Esophagus (tissue), 2 donors: ENCODE results near the gene RSRC2. TPM values are rescaled to one million over a fixed set of nuclear protein-coding genes. Genes with fewer than 3 reads are reported as not detected.
A peak's percentile ranks its signal among the peaks of the same experiment; 100 is the strongest.

Source experiments
- H3K27ac ChIP-seq, 2 donors: one replicate each; pipeline ENCODE4 v1.5.1; 2013; ENCODE audit warnings: low read depth in 2 of 2, mild to moderate bottlenecking in 2 of 2, inconsistent platforms in 1 of 2, low read length in 1 of 2, moderate library complexity in 1 of 2
- H3K27me3 ChIP-seq, 2 donors: one replicate each; pipeline ENCODE4 v1.6.1; 2013; ENCODE audit warnings: low read length in 2 of 2, control low read depth in 1 of 2, mild to moderate bottlenecking in 1 of 2; ENCODE audit not compliant: insufficient read depth in 2 of 2, control insufficient read depth in 1 of 2
- H3K36me3 ChIP-seq, 2 donors: one replicate each; pipeline ENCODE4 v1.6.1; 2013; ENCODE audit warnings: low read length in 1 of 2; ENCODE audit not compliant: control insufficient read depth in 2 of 2, insufficient read depth in 2 of 2
- H3K4me1 ChIP-seq, 2 donors: one replicate each; pipeline ENCODE4 v1.6.1; 2013; ENCODE audit warnings: low read length in 1 of 2; ENCODE audit not compliant: control insufficient read depth in 2 of 2, insufficient read depth in 2 of 2
- H3K4me3 ChIP-seq, 2 donors: one replicate each; pipeline ENCODE4 v1.5.1; 2013; ENCODE audit warnings: low read length in 2 of 2, mild to moderate bottlenecking in 2 of 2, low read depth in 1 of 2, moderate library complexity in 1 of 2
- H3K9me3 ChIP-seq, 2 donors: one replicate each; pipeline ENCODE4 v1.6.1; 2013; ENCODE audit warnings: mild to moderate bottlenecking in 2 of 2, low read depth in 1 of 2, low read length in 1 of 2, moderate library complexity in 1 of 2; ENCODE audit not compliant: control insufficient read depth in 2 of 2, insufficient read depth in 1 of 2
- WGBS, 2 donors: extraction: QIAGEN DNeasy Blood & Tissue Kit; methylation state at CpG; one replicate each; pipeline ENCODE4 v1.1.7; 2013; 5-methylcytosine and 5-hydroxymethylcytosine counted together
- polyA plus RNA-seq, 2 donors: library from polyadenylated mRNA; stranded (reverse); fragments of 200-250 nt; gene quantifications; one replicate each; pipeline ENCODE4 v1.2.3, GENCODE V29; 2013
- donor health status: healthy with polysubstance abuse.
- donor health status: Bipolar disorder and iron deficiency.

Gene RSRC2
- polyA plus RNA-seq, 2 donors, result 44.0 to 49.8 TPM

- no peaks in the 10 kb centered on the region for H3K9me3 ChIP-seq
- no peaks in the 10 kb centered on the region for H3K27me3 ChIP-seq
- peaks cover 8 to 25% of the 10 kb centered on the region in 2 donors for H3K36me3 ChIP-seq
- no peak overlapping the region for H3K27ac ChIP-seq
- no peaks in the 10 kb centered on the region for H3K4me1 ChIP-seq
- WGBS, 2 donors, result 95 to 96% methylated on average over 5 of the region's 5 CpGs
- no peak overlapping the region for H3K4me3 ChIP-seq
Measured at GRCh38 chr12:122506393-122506938, 20.3 kb downstream of the RSRC2 start.

GRCh38 chr12:122505419-122506051 is 21.2 kb downstream of the RSRC2 start:
- peaks cover 8 to 21% of the 10 kb centered on the region in 2 donors for H3K36me3 ChIP-seq
- 86 to 90% methylated on average over 11 of the region's 11 CpGs for WGBS, 2 donors
- H3K27me3 ChIP-seq, result no peaks in the 10 kb centered on the region
- no peaks in the 10 kb centered on the region for H3K4me1 ChIP-seq
- no peak overlapping the region for H3K4me3 ChIP-seq
- H3K27ac ChIP-seq, result no peak overlapping the region
- H3K9me3 ChIP-seq, result no peaks in the 10 kb centered on the region

- Histone ChIP-seq H3K27me3 (no peaks in the 10 kb centered on the region), H3K9me3 (no peaks in the 10 kb centered on the region), H3K36me3 (peaks cover 8 to 17% of the 10 kb centered on the region in 2 donors), H3K4me1 (no peaks in the 10 kb centered on the region), H3K27ac (no peak overlapping the region), H3K4me3 (no peak overlapping the region)
- WGBS, 2 donors, result 68 to 75% methylated on average over 6 of the region's 6 CpGs
Measured at GRCh38 chr12:122503783-122504590, 22.7 kb downstream of the RSRC2 start.

GRCh38 chr12:122503147-122503751 is 23.5 kb downstream of the RSRC2 start:
- Histone ChIP-seq H3K4me1 (no peaks in the 10 kb centered on the region), H3K9me3 (no peaks in the 10 kb centered on the region), H3K27me3 (no peaks in the 10 kb centered on the region), H3K27ac (no peak overlapping the region), H3K36me3 (peaks cover 7 to 17% of the 10 kb centered on the region in 2 donors), H3K4me3 (no peak overlapping the region)
- 84 to 88% methylated on average over 3 of the region's 3 CpGs for WGBS, 2 donors

- H3K9me3 ChIP-seq, result no peaks in the 10 kb centered on the region
- no peaks in the 10 kb centered on the region for H3K27me3 ChIP-seq
- 80% methylated on average over 9 of the region's 9 CpGs for WGBS, 2 donors
- no peaks in the 10 kb centered on the region for H3K4me1 ChIP-seq
- peaks cover 4 to 8% of the 10 kb centered on the region in 2 donors for H3K36me3 ChIP-seq
- peak overlapping the region in 1 of 2 donors; percentile 100 for H3K27ac ChIP-seq
- no peak overlapping the region for H3K4me3 ChIP-seq
Measured at GRCh38 chr12:122501489-122501989, 25.2 kb downstream of the RSRC2 start.

- Histone ChIP-seq H3K36me3 (peaks cover 0 to 5% of the 10 kb centered on the region in 2 donors), H3K9me3 (no peaks in the 10 kb centered on the region), H3K4me3 (peak within 1 kb of the TSS; percentile 83 to 84), H3K27ac (peak within 1 kb of the TSS; percentile 91 to 100), H3K4me1 (no peaks in the 10 kb centered on the region), H3K27me3 (no peaks in the 10 kb centered on the region)
- WGBS, 2 donors, result 3% methylated on average over 52 of the region's 52 CpGs
Measured at GRCh38 chr12:122500685-122501488, 25.8 kb downstream of the RSRC2 start, which contains the start of gene ZCCHC8. TSS of gene ZCCHC8 (minus strand) at chr12:122500932. CDS start at chr12:122500840, 92 bp downstream.

- Histone ChIP-seq H3K4me3 (peak overlapping the region; percentile 83 to 84), H3K4me1 (no peaks in the 10 kb centered on the region)
- 0% methylated on average over 47 of the region's 47 CpGs for WGBS, 2 donors
Measured at GRCh38 chr12:122499991-122500684, 26.6 kb downstream of the RSRC2 start.

GRCh38 chr12:122495258-122495657 is 31.5 kb downstream of the RSRC2 start:
- Histone ChIP-seq H3K27me3 (no peaks in the 10 kb centered on the region), H3K36me3 (peaks cover 3 to 6% of the 10 kb centered on the region in 2 donors), H3K27ac (no peak overlapping the region), H3K4me3 (no peak overlapping the region), H3K9me3 (no peaks in the 10 kb centered on the region), H3K4me1 (no peaks in the 10 kb centered on the region)
- 90 to 94% methylated on average over 7 of the region's 7 CpGs for WGBS, 2 donors

More at GRCh38 chr12:122499991-122500684, 26.6 kb downstream of the RSRC2 start:
- Histone ChIP-seq H3K27ac (peak overlapping the region; percentile 91 to 100), H3K9me3 (no peaks in the 10 kb centered on the region), H3K36me3 (peaks cover 0 to 3% of the 10 kb centered on the region in 2 donors), H3K27me3 (no peaks in the 10 kb centered on the region)
